Measurements from ENCODE around the gene OR14A2.

GRCh38 chr1:247748041-247748440 lies at the start of gene OR14A2:
- TF ChIP-seq POLR2A (IDR thresholded peaks at IDR 0.05; ENCODE audit: low read depth, low read length) (no peak), TAF1 (IDR thresholded peaks at IDR 0.05; ENCODE audit: borderline replicate concordance, low read depth, low read length) (no peak), POLR2AphosphoS5 (IDR thresholded peaks at IDR 0.05; ENCODE audit: low read depth, low read length) (no peak)
